IPS-20b (cell line): ENCODE data around the gene ING3.

ENCODE experiments used
- H3K27ac ChIP-seq: one replicate; pipeline ENCODE4 v1.5.1; 2013; ENCODE audit warnings: low read length
- H3K27me3 ChIP-seq: 2 replicates; pipeline ENCODE4 v1.6.1; 2013; ENCODE audit warnings: mild to moderate bottlenecking, low read length, inconsistent platforms; ENCODE audit not compliant: insufficient read depth
- H3K36me3 ChIP-seq: 2 replicates; pipeline ENCODE4 v1.6.1; 2013; ENCODE audit warnings: low read depth, mild to moderate bottlenecking, inconsistent platforms, low read length, moderate library complexity; ENCODE audit not compliant: insufficient read depth
- H3K4me1 ChIP-seq: 2 replicates; pipeline ENCODE4 v1.6.1; 2013; ENCODE audit warnings: mild to moderate bottlenecking, control low read depth, inconsistent platforms, low read length, moderate library complexity; ENCODE audit not compliant: insufficient read depth
- H3K4me3 ChIP-seq: 2 replicates; pipeline ENCODE4 v1.5.1; 2013; ENCODE audit warnings: mild to moderate bottlenecking, low read length, inconsistent platforms
- H3K9ac ChIP-seq: 2 replicates; pipeline ENCODE4 v1.6.1; 2013; ENCODE audit warnings: low read depth, mild to moderate bottlenecking, inconsistent platforms, low read length, moderate library complexity
- H3K9me3 ChIP-seq: 2 replicates; pipeline ENCODE4 v1.6.1; 2013; ENCODE audit warnings: mild to moderate bottlenecking, low read depth, low read length, inconsistent platforms; ENCODE audit not compliant: insufficient read depth

Gene ING3

DNA sequence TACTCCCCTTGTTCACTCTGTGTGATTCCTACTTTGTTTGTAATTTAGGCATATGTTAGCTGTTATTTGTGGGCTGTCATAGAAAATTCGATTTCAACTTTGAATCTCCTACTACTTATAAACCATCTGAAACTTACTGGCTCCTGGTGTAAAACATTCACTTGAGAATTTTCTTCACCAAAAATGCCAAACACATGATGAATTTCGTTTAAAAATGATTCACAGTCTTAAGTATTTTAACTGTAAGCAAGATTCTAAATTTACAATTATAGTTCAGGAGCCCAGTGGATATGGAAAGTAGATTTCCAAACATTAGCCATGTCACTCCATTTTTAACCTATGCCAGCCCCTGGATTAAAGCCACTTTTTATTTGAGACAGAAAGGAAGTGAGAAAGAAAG, 41.0 kb downstream of the ING3 start:
- Histone ChIP-seq H3K27ac (no peak overlapping the region), H3K4me3 (no peak overlapping the region), H3K36me3 (no peaks in the 10 kb centered on the region), H3K9ac (no peak overlapping the region), H3K27me3 (peaks cover 26% of the 10 kb centered on the region), H3K9me3 (no peaks in the 10 kb centered on the region), H3K4me1 (0 out of 2 replicates have a peak, but pooled peaks cover 2% of the 10 kb centered on the region)

DNA sequence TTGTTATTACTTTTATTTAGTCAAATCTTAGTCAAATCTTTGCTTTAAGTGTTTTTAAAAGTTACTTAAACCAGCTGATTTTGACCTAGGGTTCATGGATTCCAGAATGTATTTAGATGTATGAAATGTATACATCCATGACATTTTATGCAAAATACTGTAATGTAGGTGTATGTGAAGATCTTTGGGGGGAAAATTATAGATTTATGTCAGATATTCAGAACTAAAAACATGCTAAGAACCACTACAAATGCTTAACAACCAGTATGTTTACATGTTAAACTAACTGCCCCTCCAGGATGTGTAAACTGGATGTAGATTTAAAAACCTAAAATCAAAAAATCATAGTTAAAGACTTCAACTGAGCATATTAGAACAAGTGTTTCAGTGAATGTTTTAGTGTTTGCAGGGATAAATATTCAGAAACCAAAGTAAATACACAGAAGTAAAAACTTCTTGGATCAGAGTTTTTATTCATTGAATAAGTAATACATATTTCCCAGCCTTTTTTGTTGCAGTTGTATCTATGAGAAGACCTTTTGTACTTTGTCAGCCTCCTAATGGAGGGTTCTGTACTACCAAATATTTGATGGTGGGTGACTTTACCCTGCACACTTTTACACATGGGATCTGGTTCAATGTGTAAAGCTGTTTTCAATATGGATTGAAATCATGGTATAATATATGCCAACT, 41.8 kb downstream of the ING3 start:
- Histone ChIP-seq H3K27me3 (peaks cover 26% of the 10 kb centered on the region), H3K9me3 (no peaks in the 10 kb centered on the region), H3K9ac (no peak overlapping the region), H3K4me1 (0 out of 2 replicates have a peak, but pooled peaks cover 2% of the 10 kb centered on the region), H3K27ac (no peak overlapping the region), H3K36me3 (no peaks in the 10 kb centered on the region), H3K4me3 (no peak overlapping the region)

DNA sequence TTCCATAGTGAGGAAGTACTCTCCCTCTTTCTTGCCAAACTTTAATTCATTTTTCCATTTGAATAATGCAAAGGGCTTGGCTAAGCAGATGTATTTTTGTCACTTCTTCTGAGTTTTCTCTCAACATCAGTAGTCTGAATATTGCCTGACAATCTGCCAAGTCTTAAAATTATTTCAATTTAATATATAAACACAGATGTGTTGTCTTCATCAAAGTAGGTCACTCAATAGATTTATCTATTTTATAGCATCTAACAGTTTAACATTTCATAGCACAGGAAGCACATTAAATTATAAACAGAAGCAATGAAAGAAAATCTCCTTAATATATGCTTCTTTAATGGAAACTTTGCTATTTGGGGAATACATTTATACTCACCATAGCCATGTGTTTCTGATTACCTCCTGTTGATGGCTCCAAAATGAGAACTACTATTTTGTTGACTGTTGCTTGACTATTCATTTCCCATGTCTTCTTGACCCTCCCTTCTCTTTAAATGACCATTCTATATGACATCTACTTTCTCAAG, 42.5 kb downstream of the ING3 start:
- Histone ChIP-seq H3K9ac (no peak overlapping the region), H3K27ac (no peak overlapping the region), H3K27me3 (peaks cover 21% of the 10 kb centered on the region), H3K4me3 (no peak overlapping the region), H3K36me3 (no peaks in the 10 kb centered on the region), H3K9me3 (no peaks in the 10 kb centered on the region), H3K4me1 (0 out of 2 replicates have a peak, but pooled peaks cover 2% of the 10 kb centered on the region)

DNA sequence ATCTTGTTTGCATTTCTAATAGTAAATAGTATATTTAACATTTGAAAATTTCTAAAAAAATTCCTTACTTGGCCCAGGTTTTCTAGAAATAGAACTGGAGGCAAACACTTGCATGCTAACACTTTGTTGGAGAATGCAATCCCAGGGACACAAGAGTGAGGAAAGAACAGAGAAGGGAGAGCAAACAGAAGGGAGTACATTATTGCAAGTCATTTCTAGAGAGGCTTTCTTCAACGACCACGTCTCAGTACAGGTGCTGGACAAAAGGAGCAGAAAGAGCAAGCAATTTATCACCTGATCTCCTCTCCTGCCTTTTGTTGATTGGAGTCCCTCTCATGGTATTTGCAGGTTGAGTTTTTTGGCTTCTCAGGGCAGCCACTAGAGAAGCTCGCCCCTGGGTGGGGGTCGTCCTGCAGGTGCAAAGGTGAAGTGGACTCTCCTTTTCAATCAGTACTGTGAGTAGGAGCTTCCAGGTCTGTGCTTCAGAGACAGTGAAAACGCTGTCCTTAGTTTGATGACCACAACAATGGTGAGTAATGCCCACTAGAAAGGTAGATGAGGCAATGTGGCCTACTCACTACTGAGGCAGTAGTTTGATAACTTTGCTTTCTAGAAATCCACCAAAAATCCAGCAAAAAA, 43.1 kb downstream of the ING3 start:
- no peak overlapping the region for H3K4me3 ChIP-seq
- H3K36me3 ChIP-seq, result no peaks in the 10 kb centered on the region
- 0 out of 2 replicates have a peak, but pooled peaks cover 2% of the 10 kb centered on the region for H3K4me1 ChIP-seq
- peaks cover 15% of the 10 kb centered on the region for H3K27me3 ChIP-seq
- H3K9ac ChIP-seq, result no peak overlapping the region
- no peaks in the 10 kb centered on the region for H3K9me3 ChIP-seq
- no peak overlapping the region for H3K27ac ChIP-seq

- no peak overlapping the region for H3K27ac ChIP-seq
- H3K27me3 ChIP-seq, result peaks cover 4% of the 10 kb centered on the region
- H3K4me1 ChIP-seq, result no peaks in the 10 kb centered on the region
- H3K9ac ChIP-seq, result no peak overlapping the region
- no peaks in the 10 kb centered on the region for H3K36me3 ChIP-seq
- no peaks in the 10 kb centered on the region for H3K9me3 ChIP-seq
- no peak overlapping the region for H3K4me3 ChIP-seq
Measured at GRCh38 chr7:120994512-120995410, 44.2 kb downstream of the ING3 start.

GRCh38 chr7:120995654-120996053, 45.1 kb downstream of the ING3 start:
- no peak overlapping the region for H3K4me3 ChIP-seq
- H3K9ac ChIP-seq, result no peak overlapping the region
- no peaks in the 10 kb centered on the region for H3K36me3 ChIP-seq
- H3K9me3 ChIP-seq, result no peaks in the 10 kb centered on the region
- H3K27ac ChIP-seq, result no peak overlapping the region
- no peaks in the 10 kb centered on the region for H3K4me1 ChIP-seq
- H3K27me3 ChIP-seq, result no peaks in the 10 kb centered on the region

- H3K4me1 ChIP-seq, result no peaks in the 10 kb centered on the region
Measured at GRCh38 chr7:120996333-120996987, 45.9 kb downstream of the ING3 start.

DNA sequence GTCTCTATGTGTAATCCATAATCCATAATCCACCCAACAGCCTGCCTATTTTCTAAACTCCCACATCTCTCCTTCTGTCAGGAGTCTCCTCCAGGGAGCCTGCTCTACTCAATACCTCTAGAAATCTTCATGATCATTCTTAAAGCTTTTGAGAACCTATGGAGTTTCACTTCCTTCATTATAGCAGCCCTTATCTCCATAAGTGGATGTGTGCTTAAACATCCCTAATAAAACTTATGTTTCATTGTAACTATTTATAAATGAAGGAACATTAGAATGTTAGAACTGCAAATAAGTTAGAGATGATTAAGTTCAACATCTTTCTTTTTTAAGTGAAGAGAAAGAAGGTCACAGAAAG, 46.4 kb downstream of the ING3 start:
- Histone ChIP-seq H3K4me1 (no peaks in the 10 kb centered on the region), H3K4me3 (no peak overlapping the region), H3K27ac (no peak overlapping the region), H3K27me3 (no peaks in the 10 kb centered on the region), H3K9me3 (no peaks in the 10 kb centered on the region), H3K9ac (no peak overlapping the region), H3K36me3 (no peaks in the 10 kb centered on the region)

More at GRCh38 chr7:120996333-120996987, 45.9 kb downstream of the ING3 start:
- no peaks in the 10 kb centered on the region for H3K9me3 ChIP-seq
- H3K9ac ChIP-seq, result no peak overlapping the region
- H3K36me3 ChIP-seq, result no peaks in the 10 kb centered on the region
- no peak overlapping the region for H3K27ac ChIP-seq
- H3K4me3 ChIP-seq, result no peak overlapping the region
- no peaks in the 10 kb centered on the region for H3K27me3 ChIP-seq

DNA sequence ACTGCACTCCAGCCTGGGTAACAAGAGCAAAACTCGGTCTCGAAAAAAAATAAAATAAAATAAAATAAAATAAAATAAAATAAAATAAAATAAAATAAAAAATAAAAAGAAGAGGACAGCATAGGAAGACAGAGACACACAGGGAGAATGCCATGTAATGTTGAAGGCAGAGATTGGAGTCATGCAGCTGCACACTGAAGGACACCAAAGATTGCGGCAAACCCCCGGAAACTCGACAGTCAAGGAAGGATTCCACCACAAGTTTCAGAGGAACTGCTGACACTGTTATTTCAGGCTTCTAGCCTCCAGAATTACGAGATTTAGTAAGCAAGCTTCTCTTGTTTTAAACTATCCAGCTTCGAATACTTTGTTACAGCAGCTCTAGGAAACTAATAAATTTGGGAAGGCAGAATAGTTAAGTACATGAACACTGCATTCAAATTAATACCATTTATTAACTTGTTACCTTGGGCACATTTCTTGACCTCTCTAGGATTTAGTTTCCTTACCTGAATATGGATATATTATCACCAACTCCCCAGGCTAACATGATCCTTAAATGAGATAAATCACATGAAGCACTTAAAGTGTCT, 47.4 kb downstream of the ING3 start:
- no peak overlapping the region for H3K9ac ChIP-seq
- no peaks in the 10 kb centered on the region for H3K36me3 ChIP-seq
- H3K4me1 ChIP-seq, result no peaks in the 10 kb centered on the region
- H3K27ac ChIP-seq, result no peak overlapping the region
- H3K9me3 ChIP-seq, result no peaks in the 10 kb centered on the region
- H3K27me3 ChIP-seq, result no peaks in the 10 kb centered on the region
- no peak overlapping the region for H3K4me3 ChIP-seq

GRCh38 chr7:120998520-120998919, 47.9 kb downstream of the ING3 start:
- no peaks in the 10 kb centered on the region for H3K4me1 ChIP-seq
- no peak overlapping the region for H3K9ac ChIP-seq
- H3K27ac ChIP-seq, result no peak overlapping the region
- no peaks in the 10 kb centered on the region for H3K36me3 ChIP-seq
- H3K4me3 ChIP-seq, result no peak overlapping the region
- H3K27me3 ChIP-seq, result no peaks in the 10 kb centered on the region
- no peaks in the 10 kb centered on the region for H3K9me3 ChIP-seq

DNA sequence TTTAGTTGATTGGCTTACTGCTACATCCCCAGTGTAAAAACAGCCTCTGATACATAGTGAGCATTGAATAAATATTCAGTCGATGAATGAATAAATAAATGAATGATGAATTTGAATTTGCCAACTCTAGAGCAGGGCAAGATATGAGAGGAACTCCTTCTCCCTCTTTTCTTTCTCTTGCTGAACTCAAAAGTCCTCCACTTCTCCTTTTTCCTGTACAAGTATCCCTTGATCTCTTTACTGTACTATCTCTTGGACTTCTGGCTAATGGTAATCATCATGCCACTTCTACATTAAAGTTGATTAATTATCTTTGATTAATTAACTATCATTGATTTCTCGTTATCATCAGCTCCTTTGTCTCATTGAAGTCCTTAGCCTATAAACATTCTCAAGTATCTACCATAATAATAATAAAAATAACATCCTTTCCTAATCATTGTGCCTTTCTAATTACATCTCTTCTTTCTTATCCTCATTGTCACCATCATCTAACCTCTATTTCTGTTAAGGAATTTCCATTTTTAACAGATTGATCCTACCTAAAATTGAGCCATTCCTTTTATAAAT, 48.5 kb downstream of the ING3 start:
- H3K27ac ChIP-seq, result no peak overlapping the region
- H3K27me3 ChIP-seq, result no peaks in the 10 kb centered on the region
- H3K4me1 ChIP-seq, result no peaks in the 10 kb centered on the region
- no peak overlapping the region for H3K4me3 ChIP-seq
- no peaks in the 10 kb centered on the region for H3K36me3 ChIP-seq
- no peak overlapping the region for H3K9ac ChIP-seq
- no peaks in the 10 kb centered on the region for H3K9me3 ChIP-seq
